ENCODE measurements around the gene PROK2.

Gene PROK2

DNA sequence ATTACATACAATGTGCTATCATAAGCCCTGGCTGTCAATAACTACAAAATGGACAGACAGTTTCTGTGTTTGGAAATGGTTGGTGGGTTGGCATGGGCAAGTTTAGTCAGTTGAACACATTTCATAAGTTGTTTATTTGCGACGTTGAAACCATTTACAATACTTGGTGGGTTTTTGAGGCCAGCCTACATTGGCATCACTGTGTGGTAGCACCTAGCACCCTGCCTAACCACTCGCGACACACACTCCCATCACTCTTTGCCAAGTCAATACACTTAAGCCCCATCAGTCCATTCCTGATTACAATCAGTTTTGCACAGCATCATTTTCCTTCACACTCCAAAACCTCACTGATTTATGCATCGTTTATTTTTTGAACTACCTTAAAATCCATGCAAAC, 13.8 kb downstream of the PROK2 start:
- Histone ChIP-seq H3K79me2 (ENCODE audit: low read length) (no peaks in the 10 kb centered on the region), H3K9ac (ENCODE audit: low read length) (no peak overlapping the region), H3K27me3 (ENCODE audit: low read depth, low read length) (peaks cover 21% of the 10 kb centered on the region), H3K4me2 (ENCODE audit: low read length) (no peak overlapping the region), H2AFZ (ENCODE audit: low read depth, low read length) (no peak overlapping the region), H3K36me3 (replicated peaks; ENCODE audit: low read depth, low read length) (no peaks in the 10 kb centered on the region), H3K4me3 (ENCODE audit: low read length) (no peak overlapping the region), H3K4me1 (ENCODE audit: low read length) (no peaks in the 10 kb centered on the region), H3K27ac (ENCODE audit: low read length) (no peak overlapping the region), H3K9me3 (ENCODE audit: insufficient read depth, low read length) (no peaks in the 10 kb centered on the region), H4K20me1 (ENCODE audit: insufficient read depth, low read length) (no peaks in the 10 kb centered on the region)
- TF ChIP-seq EZH2phosphoT487 (IDR thresholded peaks at IDR 0.05; ENCODE audit: low read depth): no peak
- TF ChIP-seq, protein P1, sequence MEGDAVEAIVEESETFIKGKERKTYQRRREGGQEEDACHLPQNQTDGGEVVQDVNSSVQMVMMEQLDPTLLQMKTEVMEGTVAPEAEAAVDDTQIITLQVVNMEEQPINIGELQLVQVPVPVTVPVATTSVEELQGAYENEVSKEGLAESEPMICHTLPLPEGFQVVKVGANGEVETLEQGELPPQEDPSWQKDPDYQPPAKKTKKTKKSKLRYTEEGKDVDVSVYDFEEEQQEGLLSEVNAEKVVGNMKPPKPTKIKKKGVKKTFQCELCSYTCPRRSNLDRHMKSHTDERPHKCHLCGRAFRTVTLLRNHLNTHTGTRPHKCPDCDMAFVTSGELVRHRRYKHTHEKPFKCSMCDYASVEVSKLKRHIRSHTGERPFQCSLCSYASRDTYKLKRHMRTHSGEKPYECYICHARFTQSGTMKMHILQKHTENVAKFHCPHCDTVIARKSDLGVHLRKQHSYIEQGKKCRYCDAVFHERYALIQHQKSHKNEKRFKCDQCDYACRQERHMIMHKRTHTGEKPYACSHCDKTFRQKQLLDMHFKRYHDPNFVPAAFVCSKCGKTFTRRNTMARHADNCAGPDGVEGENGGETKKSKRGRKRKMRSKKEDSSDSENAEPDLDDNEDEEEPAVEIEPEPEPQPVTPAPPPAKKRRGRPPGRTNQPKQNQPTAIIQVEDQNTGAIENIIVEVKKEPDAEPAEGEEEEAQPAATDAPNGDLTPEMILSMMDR (IDR thresholded peaks at IDR 0.05; ENCODE audit: low read depth, low read length): no peak

DNA sequence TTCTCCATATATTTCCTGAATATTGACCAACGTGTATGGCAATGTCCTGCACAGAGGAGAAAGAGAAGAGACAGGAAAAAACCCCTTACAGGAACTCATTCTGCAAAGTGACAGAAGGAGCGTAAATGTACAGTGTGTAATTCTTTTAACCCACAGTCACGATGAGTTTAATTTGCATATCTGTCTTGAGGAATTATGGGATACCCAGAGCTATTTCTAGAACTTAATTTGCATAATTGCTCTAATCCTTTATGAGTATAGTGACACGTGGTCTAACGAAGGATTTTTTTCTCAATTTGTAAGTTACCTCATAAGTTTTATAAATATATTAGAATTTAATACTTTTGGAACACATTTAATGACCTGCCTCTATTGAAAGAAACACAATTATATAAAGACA, 21.5 kb downstream of the PROK2 start:
- Histone ChIP-seq H3K27me3 (ENCODE audit: low read depth, low read length) (peaks cover 17% of the 10 kb centered on the region), H3K4me1 (ENCODE audit: low read length) (no peaks in the 10 kb centered on the region), H3K4me2 (ENCODE audit: low read length) (no peak overlapping the region)

DNA sequence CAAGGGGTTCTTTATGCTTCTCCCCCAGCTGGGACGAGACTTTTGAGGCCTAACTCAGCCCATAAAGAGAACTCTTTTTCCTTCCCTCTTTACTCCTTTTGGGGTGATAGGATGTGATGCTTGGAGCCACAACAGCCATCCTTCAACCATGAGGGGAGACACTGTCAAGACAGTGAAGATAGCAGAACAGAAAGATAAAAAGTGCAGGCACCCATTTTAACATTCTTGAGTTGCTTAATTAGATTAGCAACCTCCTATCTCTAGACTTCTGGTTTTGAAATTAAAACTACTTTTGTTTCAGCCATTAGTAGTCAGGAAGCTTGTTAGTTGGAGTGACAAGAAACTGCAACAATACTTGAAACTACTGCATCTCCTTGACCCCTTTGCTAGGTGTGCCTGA, 24.8 kb downstream of the PROK2 start:
- Histone ChIP-seq H4K20me1 (ENCODE audit: insufficient read depth, low read length) (no peaks in the 10 kb centered on the region), H3K27ac (ENCODE audit: low read length) (no peak overlapping the region), H3K9me3 (ENCODE audit: insufficient read depth, low read length) (no peaks in the 10 kb centered on the region), H3K4me2 (ENCODE audit: low read length) (no peak overlapping the region), H3K4me3 (ENCODE audit: low read length) (no peak overlapping the region), H3K79me2 (ENCODE audit: low read length) (no peaks in the 10 kb centered on the region), H2AFZ (ENCODE audit: low read depth, low read length) (no peak overlapping the region), H3K36me3 (replicated peaks; ENCODE audit: low read depth, low read length) (no peaks in the 10 kb centered on the region), H3K27me3 (ENCODE audit: low read depth, low read length) (peaks cover 18% of the 10 kb centered on the region), H3K4me1 (ENCODE audit: low read length) (no peaks in the 10 kb centered on the region), H3K9ac (ENCODE audit: low read length) (no peak overlapping the region)
- no peak for TF ChIP-seq EZH2phosphoT487 (IDR thresholded peaks at IDR 0.05; ENCODE audit: low read depth)
- TF ChIP-seq, protein P1 (IDR thresholded peaks at IDR 0.05; ENCODE audit: low read depth, low read length): no peak

More for the DNA sequence above, 21.5 kb downstream of the PROK2 start:
- H3K4me3 ChIP-seq (ENCODE audit: low read length): no peak overlapping the region
- no peak overlapping the region for H2AFZ ChIP-seq (ENCODE audit: low read depth, low read length)
- no peaks in the 10 kb centered on the region for H3K9me3 ChIP-seq (ENCODE audit: insufficient read depth, low read length)
- no peaks in the 10 kb centered on the region for H3K36me3 ChIP-seq (replicated peaks; ENCODE audit: low read depth, low read length)
- TF ChIP-seq, protein P1 (IDR thresholded peaks at IDR 0.05; ENCODE audit: low read depth, low read length): no peak
- no peak for TF ChIP-seq EZH2phosphoT487 (IDR thresholded peaks at IDR 0.05; ENCODE audit: low read depth)
- no peaks in the 10 kb centered on the region for H3K79me2 ChIP-seq (ENCODE audit: low read length)
- no peak overlapping the region for H3K27ac ChIP-seq (ENCODE audit: low read length)
- no peak overlapping the region for H3K9ac ChIP-seq (ENCODE audit: low read length)
- no peaks in the 10 kb centered on the region for H4K20me1 ChIP-seq (ENCODE audit: insufficient read depth, low read length)

DNA sequence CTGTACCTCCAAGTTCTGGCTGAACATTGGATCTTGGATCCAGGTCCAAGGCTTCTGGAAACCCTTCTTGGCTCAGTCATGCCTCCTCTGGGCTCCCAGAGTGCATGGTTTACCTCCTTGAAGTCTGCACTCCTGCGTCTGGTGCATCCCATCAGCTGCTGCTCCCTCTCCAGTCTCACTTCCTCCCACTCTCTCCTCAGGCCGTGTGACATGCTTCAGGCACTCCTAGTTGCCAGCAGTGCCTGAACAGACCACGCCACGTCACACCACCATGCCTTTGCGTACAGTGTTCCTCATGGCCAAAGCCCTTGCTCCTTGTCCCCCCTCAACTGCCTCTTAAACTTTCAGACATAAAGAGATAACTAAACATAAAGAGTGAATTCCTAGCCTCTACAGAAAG, 25.5 kb downstream of the PROK2 start:
- no peaks in the 10 kb centered on the region for H3K9me3 ChIP-seq (ENCODE audit: insufficient read depth, low read length)
- H4K20me1 ChIP-seq (ENCODE audit: insufficient read depth, low read length): no peaks in the 10 kb centered on the region

More for the DNA sequence above, 25.5 kb downstream of the PROK2 start:
- TF ChIP-seq EZH2phosphoT487 (IDR thresholded peaks at IDR 0.05; ENCODE audit: low read depth): no peak
- TF ChIP-seq, protein P1 (IDR thresholded peaks at IDR 0.05; ENCODE audit: low read depth, low read length): no peak
- H3K4me3 ChIP-seq (ENCODE audit: low read length): no peak overlapping the region
- H3K79me2 ChIP-seq (ENCODE audit: low read length): no peaks in the 10 kb centered on the region
- H3K27me3 ChIP-seq (ENCODE audit: low read depth, low read length): peaks cover 18% of the 10 kb centered on the region
- no peak overlapping the region for H3K9ac ChIP-seq (ENCODE audit: low read length)
- no peak overlapping the region for H3K4me2 ChIP-seq (ENCODE audit: low read length)
- no peaks in the 10 kb centered on the region for H3K36me3 ChIP-seq (replicated peaks; ENCODE audit: low read depth, low read length)
- no peaks in the 10 kb centered on the region for H3K4me1 ChIP-seq (ENCODE audit: low read length)
- no peak overlapping the region for H3K27ac ChIP-seq (ENCODE audit: low read length)
- no peak overlapping the region for H2AFZ ChIP-seq (ENCODE audit: low read depth, low read length)

Measured in OCI-LY3 (cell line).